GM10266 (cell line): Measurements from ENCODE around the gene DCHS1.

Experiments used
- DNase-seq: peaks from one replicate; pipeline ENCODE4 v3.0.0; 2012; ENCODE audit errors: extremely low spot score
- TF ChIP-seq, protein P1 (sequence below): IDR thresholded peaks from 2 replicates; pipeline ENCODE4 v1.5.1; 2012; ENCODE audit warnings: mild to moderate bottlenecking, low read depth; ENCODE audit not compliant: control insufficient read depth, insufficient read depth; ENCODE audit errors: missing control alignments

Gene DCHS1

DNA sequence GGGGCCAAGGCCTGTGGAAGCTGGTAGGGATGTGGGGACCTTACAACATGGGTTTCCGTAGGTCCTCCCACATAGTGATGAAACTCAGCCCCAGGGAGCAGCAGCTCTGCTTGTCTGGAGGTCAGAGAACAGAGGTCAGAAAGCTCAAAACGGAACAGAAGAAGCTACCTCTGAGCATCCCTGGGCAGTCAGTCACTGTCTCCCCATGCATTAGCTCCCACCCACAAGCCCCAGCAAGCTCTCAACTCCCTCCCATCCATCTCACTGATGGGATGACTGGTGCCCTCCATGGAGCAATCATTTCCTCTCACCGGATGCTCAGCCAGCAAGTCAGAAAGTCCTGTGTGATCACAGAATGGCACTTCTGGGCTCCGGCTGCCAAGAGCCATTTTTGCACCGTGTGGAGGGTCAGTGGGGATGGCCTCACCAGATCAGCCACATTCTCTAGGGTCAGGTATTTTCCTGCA is 38.3 kb downstream of the DCHS1 start:
- TF ChIP-seq, protein P1, sequence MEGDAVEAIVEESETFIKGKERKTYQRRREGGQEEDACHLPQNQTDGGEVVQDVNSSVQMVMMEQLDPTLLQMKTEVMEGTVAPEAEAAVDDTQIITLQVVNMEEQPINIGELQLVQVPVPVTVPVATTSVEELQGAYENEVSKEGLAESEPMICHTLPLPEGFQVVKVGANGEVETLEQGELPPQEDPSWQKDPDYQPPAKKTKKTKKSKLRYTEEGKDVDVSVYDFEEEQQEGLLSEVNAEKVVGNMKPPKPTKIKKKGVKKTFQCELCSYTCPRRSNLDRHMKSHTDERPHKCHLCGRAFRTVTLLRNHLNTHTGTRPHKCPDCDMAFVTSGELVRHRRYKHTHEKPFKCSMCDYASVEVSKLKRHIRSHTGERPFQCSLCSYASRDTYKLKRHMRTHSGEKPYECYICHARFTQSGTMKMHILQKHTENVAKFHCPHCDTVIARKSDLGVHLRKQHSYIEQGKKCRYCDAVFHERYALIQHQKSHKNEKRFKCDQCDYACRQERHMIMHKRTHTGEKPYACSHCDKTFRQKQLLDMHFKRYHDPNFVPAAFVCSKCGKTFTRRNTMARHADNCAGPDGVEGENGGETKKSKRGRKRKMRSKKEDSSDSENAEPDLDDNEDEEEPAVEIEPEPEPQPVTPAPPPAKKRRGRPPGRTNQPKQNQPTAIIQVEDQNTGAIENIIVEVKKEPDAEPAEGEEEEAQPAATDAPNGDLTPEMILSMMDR: no peak
- DNase-seq: no peak

DNA sequence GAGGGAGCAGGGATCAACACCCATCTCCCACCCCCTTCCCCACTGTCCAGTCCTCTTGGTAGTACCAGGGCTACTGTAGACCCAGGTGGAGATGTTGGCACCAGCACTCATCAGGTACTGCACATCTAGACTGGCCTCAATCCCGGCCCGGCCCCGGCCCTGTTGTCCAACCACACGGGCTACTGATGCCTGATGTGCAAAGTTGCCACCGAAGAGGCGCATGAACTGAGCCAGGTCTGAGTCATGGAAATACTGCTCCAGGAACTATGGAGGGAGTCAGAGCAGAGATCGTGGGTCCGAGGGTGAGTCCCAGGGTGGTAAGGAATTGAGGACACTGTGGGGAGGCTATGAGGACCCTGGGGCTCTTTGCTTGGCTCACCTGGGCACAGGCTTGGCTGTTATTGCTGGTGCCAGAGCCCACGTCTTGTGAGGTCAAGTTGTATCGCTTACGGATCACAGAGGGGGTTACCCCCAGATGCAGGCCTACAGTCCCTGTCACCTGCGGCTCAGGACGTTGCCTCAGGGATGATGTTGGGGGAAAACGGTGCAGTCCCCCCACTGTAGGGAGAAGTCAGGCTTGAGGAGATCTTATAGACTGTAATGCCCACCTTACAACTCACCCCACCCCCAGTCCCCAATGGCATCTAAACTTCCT is 38.9 kb downstream of the DCHS1 start:
- TF ChIP-seq, protein P1: no peak
- no peak for DNase-seq

DNA sequence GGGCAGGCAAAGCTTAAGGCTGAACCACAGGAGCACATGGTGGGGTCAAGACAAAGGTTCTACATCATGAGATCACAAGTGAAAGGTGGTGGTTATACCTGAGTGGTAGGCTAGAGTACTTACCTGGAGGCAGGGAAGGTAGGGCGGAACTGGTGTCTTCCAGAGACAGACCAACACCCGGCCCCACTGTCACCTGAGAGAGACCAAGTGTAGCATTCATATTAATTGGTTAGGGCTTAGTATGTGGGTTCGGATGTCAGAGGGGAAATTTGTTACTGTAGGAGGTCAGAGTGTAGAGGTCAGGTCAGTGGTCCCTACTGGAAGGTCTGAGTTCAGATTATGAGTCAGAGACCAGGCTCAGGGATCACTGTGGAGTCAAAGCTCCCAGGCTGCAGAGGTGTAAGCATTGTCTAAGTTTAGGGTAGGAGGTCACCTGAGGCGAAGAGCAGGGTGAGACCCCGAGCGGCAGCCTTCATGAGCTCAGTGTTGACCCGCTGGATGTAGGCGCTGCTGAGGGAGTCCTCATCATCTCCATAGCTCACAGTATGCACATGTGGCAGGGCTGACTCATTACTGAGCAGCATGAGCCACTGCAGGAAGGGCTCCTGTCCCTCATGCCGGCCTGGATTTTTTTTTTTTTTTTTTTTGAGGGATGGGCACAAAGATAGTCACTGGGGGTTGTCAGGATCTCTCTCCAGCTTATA is 39.6 kb downstream of the DCHS1 start:
- no peak for DNase-seq
- TF ChIP-seq, protein P1: no peak

DNA sequence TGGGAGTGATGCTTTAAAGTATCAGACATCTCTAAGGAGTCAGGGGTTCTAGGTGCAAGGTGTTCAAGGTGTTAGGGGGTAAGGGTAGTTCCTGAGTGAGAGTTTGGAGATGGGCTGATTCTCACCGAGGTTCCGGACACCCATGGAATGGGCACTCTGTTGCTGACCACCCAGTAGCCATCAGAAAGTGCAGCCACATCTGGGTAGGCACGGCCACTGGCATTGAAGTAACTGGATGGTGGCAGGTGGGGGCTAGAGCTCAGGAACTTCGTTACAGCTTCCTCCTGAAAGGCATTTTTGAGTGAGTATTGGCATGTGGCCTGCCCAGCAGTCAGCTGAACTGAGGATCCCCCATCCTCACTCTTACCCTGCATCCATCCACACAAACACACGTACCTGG is 40.6 kb downstream of the DCHS1 start:
- TF ChIP-seq, protein P1: no peak
- DNase-seq: no peak

DNA sequence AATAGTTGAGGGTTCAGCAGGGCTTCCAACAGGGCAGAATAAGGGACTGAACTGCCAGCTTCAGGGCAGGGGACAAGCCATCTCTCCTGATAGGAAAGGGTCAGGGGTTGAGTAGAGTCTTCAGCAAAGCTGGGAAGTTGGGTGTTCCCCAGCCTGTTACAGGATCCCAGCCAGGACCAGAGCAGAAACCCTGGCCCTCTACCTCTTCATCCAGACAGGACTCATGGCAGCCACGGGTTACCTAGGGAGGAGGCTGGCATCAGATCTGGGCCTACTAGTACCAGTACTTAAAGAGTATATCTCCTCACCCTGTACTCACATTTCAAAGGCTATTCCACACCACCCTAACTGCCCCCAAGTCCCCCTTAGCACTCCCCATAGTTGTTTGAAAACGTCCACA is 41.2 kb downstream of the DCHS1 start:
- no peak for DNase-seq
- TF ChIP-seq, protein P1: no peak

DNA sequence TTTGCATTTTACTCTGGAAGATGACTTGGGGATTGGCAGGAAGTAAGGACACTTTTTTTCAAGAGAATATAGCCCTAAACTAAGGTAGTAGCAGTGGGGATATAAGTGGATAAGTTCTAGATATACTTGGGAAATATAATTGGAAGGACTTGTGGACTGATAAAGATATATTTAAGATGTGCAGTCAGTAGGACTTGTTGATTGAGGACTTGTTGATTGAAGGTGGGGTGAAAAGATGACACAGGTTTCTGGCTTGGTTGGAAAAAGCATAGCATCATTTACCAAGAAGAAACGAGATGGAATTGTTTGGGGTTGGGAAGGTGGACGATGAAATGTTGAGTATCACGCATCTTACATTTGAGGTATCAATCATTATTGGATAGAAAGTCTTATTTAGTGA is 42.1 kb downstream of the DCHS1 start:
- TF ChIP-seq, protein P1: no peak
- no peak for DNase-seq
